Measurements from ENCODE around the gene STIP1.

DNA sequence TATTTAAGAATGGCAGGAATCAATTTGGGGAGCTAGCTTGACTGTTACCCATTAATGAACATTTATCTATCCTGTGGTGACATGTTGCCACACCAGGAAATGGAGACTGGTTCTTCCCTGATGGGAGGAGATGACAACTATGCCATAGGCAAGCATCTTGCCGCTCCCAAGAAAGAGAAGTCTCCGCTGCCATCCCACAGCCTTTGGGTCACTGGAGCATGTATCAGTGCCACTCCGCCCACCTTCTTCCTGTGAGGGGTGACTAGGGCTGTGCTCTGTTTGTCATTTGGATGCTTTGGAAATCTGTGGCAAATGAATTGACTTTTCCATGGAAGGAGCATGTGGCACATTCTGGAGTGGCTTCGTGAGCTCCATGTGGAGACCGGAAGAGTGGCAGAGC lies 6.5 kb downstream of the STIP1 start:
- TF ChIP-seq CTCF (IDR thresholded peaks at IDR 0.05) (no peak), EP300 (IDR thresholded peaks at IDR 0.05) (no peak)

Measured in gastroesophageal sphincter (tissue), 3 donors.